B cell (primary cell): ENCODE measurements around the gene JARID2. TPM values are rescaled to one million over a fixed set of nuclear protein-coding genes. Genes with fewer than 3 reads are reported as not detected.

ENCODE experiments used
- ATAC-seq: fragments of 200-7000 bp; cut with Tn5 transposase; one replicate; pipeline ENCODE4 v1.10.0; 2021; ENCODE audit warnings: low read depth, mild to moderate bottlenecking, moderate number of reproducible peaks, moderate library complexity
- CTCF ChIA-PET: fragments of 350-600 bp; sonication (Branson Sonifier 250); formaldehyde crosslinking; loops from one replicate; lab custom pipeline; 2021; ENCODE audit warnings: antibody characterized with exemption, inconsistent platforms; lab: Charles Lee
- POLR2A ChIA-PET: fragments of 350-600 bp; sonication (Branson Sonifier 250); formaldehyde crosslinking; loops from one replicate; lab custom pipeline; 2021; ENCODE audit warnings: antibody characterized with exemption; lab: Charles Lee
- DNase-seq: peaks from one replicate; pipeline ENCODE4 v3.0.0; 2013
- H2AFZ ChIP-seq: 2 replicates; pipeline ENCODE4 v1.6.1; 2012; ENCODE audit warnings: mild to moderate bottlenecking, low read depth, low read length; ENCODE audit not compliant: insufficient read depth, poor library complexity, severe bottlenecking
- H3K27ac ChIP-seq, 2 donors: 1 replicate in 1 of 2; 2 replicates in 1 of 2; pipeline ENCODE4 v1.5.1; 2012 to 2013; ENCODE audit warnings: low read length in 2 of 2, mild to moderate bottlenecking in 2 of 2, moderate library complexity in 1 of 2
- H3K27me3 ChIP-seq, 4 experiments: fragments of 200-600 bp in 1 of 4; sonication (generic) in 1 of 4; replicated peaks in 1 of 4; 1 replicate in 2 of 4; 2 replicates in 2 of 4; pipeline versions ENCODE4 v1.6.1 to v1.7.0; 2013 to 2016; ENCODE audit warnings: low read length in 3 of 4, mild to moderate bottlenecking in 2 of 4, mixed read lengths in 1 of 4, moderate library complexity in 1 of 4; ENCODE audit not compliant: insufficient read depth in 4 of 4, control insufficient read depth in 3 of 4; ENCODE audit errors: control extremely low read depth in 1 of 4
- H3K36me3 ChIP-seq, 2 experiments: replicated peaks in 1 of 2; 1 replicate in 1 of 2; 2 replicates in 1 of 2; pipeline versions ENCODE4 v1.6.1 to v1.7.1; 2013; ENCODE audit warnings: low read length in 1 of 2; ENCODE audit not compliant: insufficient read depth in 2 of 2, control insufficient read depth in 1 of 2; ENCODE audit errors: control extremely low read depth in 1 of 2, extremely low read depth in 1 of 2
- H3K4me1 ChIP-seq, 2 donors: fragments of 200-600 bp in 1 of 2; sonication (generic) in 1 of 2; 1 replicate in 1 of 2; 2 replicates in 1 of 2; pipeline versions ENCODE4 v1.5.1 to v1.6.1; 2013 to 2017; ENCODE audit warnings: low read length in 2 of 2; ENCODE audit not compliant: control insufficient read depth in 2 of 2, insufficient read depth in 2 of 2
- H3K4me2 ChIP-seq: replicated peaks from 2 replicates; pipeline ENCODE3; 2012; ENCODE audit warnings: mild to moderate bottlenecking, low read depth, low read length; ENCODE audit not compliant: poor library complexity, severe bottlenecking
- H3K4me3 ChIP-seq, 5 experiments: fragments of 200-600 bp in 1 of 5; sonication (generic) in 1 of 5; 1 replicate in 3 of 5; 2 replicates in 2 of 5; pipeline versions ENCODE4 v1.5.1 to v1.7.0; 2011 to 2016; ENCODE audit warnings: low read length in 4 of 5, mild to moderate bottlenecking in 4 of 5, low read depth in 2 of 5, control low read depth in 1 of 5, moderate library complexity in 1 of 5; ENCODE audit not compliant: insufficient read depth in 1 of 5; ENCODE audit errors: control extremely low read depth in 1 of 5, extremely low read depth in 1 of 5
- H3K79me2 ChIP-seq: fragments of 200-600 bp; sonication (generic); one replicate; pipeline ENCODE4 v1.6.0; 2016; ENCODE audit warnings: low read length; ENCODE audit not compliant: control insufficient read depth, insufficient read depth
- H3K9ac ChIP-seq: fragments of 200-600 bp; sonication (generic); 2 replicates; pipeline ENCODE4 v1.6.1; 2017; ENCODE audit warnings: mild to moderate bottlenecking, low read length, moderate library complexity
- H3K9me3 ChIP-seq, 3 donors: one replicate each; pipeline versions ENCODE4 v1.6.1 to v1.7.1; 2013; ENCODE audit warnings: low read length in 2 of 3; ENCODE audit not compliant: control insufficient read depth in 2 of 3, insufficient read depth in 1 of 3; ENCODE audit errors: control extremely low read depth in 1 of 3
- H4K20me1 ChIP-seq: 2 replicates; pipeline ENCODE4 v1.6.0; 2012; ENCODE audit warnings: mild to moderate bottlenecking, low read length; ENCODE audit not compliant: insufficient read depth, control insufficient read depth, poor library complexity, severe bottlenecking
- H3K27ac Mint-ChIP-seq: one replicate; pipeline ENCODE4 v1.8.0; 2021; ENCODE audit warnings: mixed read lengths
- H3K27me3 Mint-ChIP-seq: one replicate; pipeline ENCODE4 v1.8.0; 2021; ENCODE audit warnings: mixed read lengths
- H3K4me1 Mint-ChIP-seq: one replicate; pipeline ENCODE4 v1.8.0; 2021; ENCODE audit warnings: mixed read lengths
- H3K4me3 Mint-ChIP-seq: one replicate; pipeline ENCODE4 v1.8.0; 2021; ENCODE audit warnings: mixed read lengths
- H3K9me3 Mint-ChIP-seq: one replicate; pipeline ENCODE4 v1.8.0; 2022; ENCODE audit warnings: mixed read lengths; ENCODE audit not compliant: insufficient read depth
- EZH2 ChIP-seq: IDR thresholded peaks from 2 replicates; pipeline ENCODE4 v1.6.1; 2012; ENCODE audit warnings: borderline replicate concordance, low read depth, mild to moderate bottlenecking, moderate library complexity, low read length; ENCODE audit not compliant: insufficient read depth, poor library complexity, severe bottlenecking
- WGBS: methylation state at CpG from one replicate; pipeline ENCODE4 v1.1.5; 2013; ENCODE audit warnings: missing lambda C conversion rate; ENCODE audit not compliant: insufficient coverage; 5-methylcytosine and 5-hydroxymethylcytosine counted together
- intact Hi-C: fragments of 100-400 bp; cut with micrococcal nuclease; formaldehyde crosslinking; loops from one replicate; pipeline ENCODE4 v1.10.0; 2022
- polyA plus RNA-seq: library from polyadenylated mRNA; depleted of rRNA; stranded (reverse); fragments of >200 nt; gene quantifications from 2 replicates; pipeline ENCODE4 v1.2.3, GENCODE V29; 2012
- total RNA-seq, 2 donors: library from RNA; stranded (reverse); fragments of 120-200 nt in 1 of 2; gene quantifications; 1 replicate in 1 of 2; 2 replicates in 1 of 2; pipeline versions ENCODE4 v1.2.3 to v1.2.4, GENCODE V29; 2013 to 2022
- TF ChIP-seq, protein P1 (sequence below): fragments of 200-600 bp; IDR thresholded peaks from one replicate; pipeline ENCODE4 v1.8.0; 2022; ENCODE audit warnings: antibody characterized with exemption, mild to moderate bottlenecking

The JARID2 gene
- total and polyA plus RNA-seq, 2 donors (not counting 1 experiment from before 2014, with no cell fraction given), result 11.0 to 58.1 TPM

DNA sequence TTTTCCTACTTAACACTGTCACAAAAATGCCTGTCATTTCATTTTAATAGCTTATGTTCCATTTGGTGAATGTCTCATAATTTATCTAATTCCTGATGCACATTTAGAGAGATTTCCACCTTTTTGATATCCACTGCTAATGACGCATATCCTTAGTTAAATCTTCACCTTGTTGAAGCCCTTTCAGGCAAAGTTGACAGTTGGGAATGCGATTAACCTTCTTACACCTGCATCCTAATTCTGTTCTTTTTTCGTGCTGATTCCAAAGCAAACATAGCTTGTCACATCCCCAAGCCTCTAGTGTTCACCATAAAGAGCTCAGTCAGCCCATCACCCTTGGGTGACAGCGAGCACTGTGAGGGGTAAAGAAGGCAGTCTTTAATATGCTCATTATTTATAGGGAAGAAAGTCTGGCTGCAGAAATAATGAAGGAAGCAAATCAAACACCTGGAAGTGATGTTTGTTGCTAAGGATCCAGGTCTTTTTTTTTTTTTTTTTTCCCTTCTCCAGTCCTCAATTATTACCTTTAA, 211.3 kb downstream of the JARID2 start:
- TF ChIP-seq, protein P1, sequence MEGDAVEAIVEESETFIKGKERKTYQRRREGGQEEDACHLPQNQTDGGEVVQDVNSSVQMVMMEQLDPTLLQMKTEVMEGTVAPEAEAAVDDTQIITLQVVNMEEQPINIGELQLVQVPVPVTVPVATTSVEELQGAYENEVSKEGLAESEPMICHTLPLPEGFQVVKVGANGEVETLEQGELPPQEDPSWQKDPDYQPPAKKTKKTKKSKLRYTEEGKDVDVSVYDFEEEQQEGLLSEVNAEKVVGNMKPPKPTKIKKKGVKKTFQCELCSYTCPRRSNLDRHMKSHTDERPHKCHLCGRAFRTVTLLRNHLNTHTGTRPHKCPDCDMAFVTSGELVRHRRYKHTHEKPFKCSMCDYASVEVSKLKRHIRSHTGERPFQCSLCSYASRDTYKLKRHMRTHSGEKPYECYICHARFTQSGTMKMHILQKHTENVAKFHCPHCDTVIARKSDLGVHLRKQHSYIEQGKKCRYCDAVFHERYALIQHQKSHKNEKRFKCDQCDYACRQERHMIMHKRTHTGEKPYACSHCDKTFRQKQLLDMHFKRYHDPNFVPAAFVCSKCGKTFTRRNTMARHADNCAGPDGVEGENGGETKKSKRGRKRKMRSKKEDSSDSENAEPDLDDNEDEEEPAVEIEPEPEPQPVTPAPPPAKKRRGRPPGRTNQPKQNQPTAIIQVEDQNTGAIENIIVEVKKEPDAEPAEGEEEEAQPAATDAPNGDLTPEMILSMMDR, result no peak
- no peak for TF ChIP-seq EZH2
- ChIA-PET POLR2A (interaction anchor here (0.6 to 0.7 kb wide), 2 partner anchors 139 to 621 kb away, joined by 4 to 12 read pairs; no protein-coding TSS in a partner anchor), CTCF (interaction anchor here (1.1 to 2.2 kb wide), 3 partner anchors 18 to 36 kb away, joined by 4 to 6 read pairs (median 5); no protein-coding TSS in a partner anchor)
- Histone ChIP-seq H3K36me3 (peaks cover 1 to 19% of the 10 kb centered on the region in 2 experiments), H3K9ac (no peak overlapping the region), H3K9me3 (no peaks in the 10 kb centered on the region), H3K79me2 (peaks cover 96% of the 10 kb centered on the region), H3K27me3 (no peaks in the 10 kb centered on the region), H2AFZ (no peak overlapping the region), H3K4me3 (no peak overlapping the region), H3K27ac (no peak overlapping the region), H3K4me2 (no peak overlapping the region), H3K4me1 (peaks cover 38 to 49% of the 10 kb centered on the region in 2 donors), H4K20me1 (no peaks in the 10 kb centered on the region)
- 100% methylated on average over 3 of the region's 4 CpGs for WGBS
- peak overlapping the region; percentile 15 for H3K27ac Mint-ChIP-seq
- H3K27me3 Mint-ChIP-seq, result no peaks in the 10 kb centered on the region
- intact Hi-C loops, result no loop called here
- no peaks in the 10 kb centered on the region for H3K9me3 Mint-ChIP-seq
- DNase-seq (no peak), ATAC-seq (no peak)
- peaks cover 77% of the 10 kb centered on the region for H3K4me1 Mint-ChIP-seq
- H3K4me3 Mint-ChIP-seq, result peak overlapping the region; percentile 21

DNA sequence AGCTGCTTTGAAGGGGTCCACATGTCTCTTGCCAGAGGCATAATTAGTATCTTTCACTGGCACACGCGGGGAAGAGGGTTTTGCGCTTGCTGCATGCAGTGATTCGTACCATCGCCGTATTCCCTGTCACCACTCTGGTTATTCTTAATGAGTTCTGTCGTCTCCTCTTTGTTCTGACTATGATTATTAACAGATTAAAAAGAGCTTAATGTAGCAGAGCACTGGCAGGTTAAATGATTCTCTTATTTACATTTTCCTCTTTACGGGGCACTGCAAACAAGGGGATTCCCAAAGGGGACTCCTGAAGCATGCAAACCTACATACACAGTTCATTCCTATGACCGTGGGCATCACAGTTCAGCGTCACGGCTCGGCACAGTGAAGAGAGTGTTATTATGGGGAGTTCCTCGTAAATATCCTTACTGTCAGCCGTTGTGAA, 212.2 kb downstream of the JARID2 start:
- peak overlapping the region; percentile 66 for H3K4me2 ChIP-seq
- WGBS, result 58% methylated on average over 4 of the region's 14 CpGs
- Mint-ChIP-seq H3K4me3 (peak overlapping the region; percentile 71), H3K27ac (peak overlapping the region; percentile 78), H3K4me1 (peaks cover 73% of the 10 kb centered on the region), H3K27me3 (no peaks in the 10 kb centered on the region), H3K9me3 (no peaks in the 10 kb centered on the region)
- POLR2A ChIA-PET, result interaction anchor here (0.6 to 0.7 kb wide), 2 partner anchors 19 to 140 kb away, joined by 4 to 12 read pairs; no protein-coding TSS in a partner anchor
- H3K27me3 ChIP-seq, result no peaks in the 10 kb centered on the region
- H3K4me1 ChIP-seq, result peaks cover 29 to 40% of the 10 kb centered on the region in 2 donors
- H3K9me3 ChIP-seq, result no peaks in the 10 kb centered on the region
- intact Hi-C loops, result no loop called here
- peaks cover 98% of the 10 kb centered on the region for H3K79me2 ChIP-seq
- H2AFZ ChIP-seq, result no peak overlapping the region
- peak; percentile 91 for ATAC-seq
- H3K27ac ChIP-seq, result peak overlapping the region; percentile 30 to 70
- peak overlapping the region; percentile 17 for H3K9ac ChIP-seq
- CTCF ChIA-PET, result interaction anchor here (1.4 to 2.2 kb wide), 3 partner anchors 15 to 37 kb away, joined by 4 to 6 read pairs (median 5); no protein-coding TSS in a partner anchor
- H3K36me3 ChIP-seq, result peaks cover 1 to 19% of the 10 kb centered on the region in 2 experiments
- no peak for TF ChIP-seq EZH2
- no peaks in the 10 kb centered on the region for H4K20me1 ChIP-seq
- DNase-seq, result peak; percentile 79
- peak overlapping the region in 2 of 5 experiments; percentile 2 to 20 for H3K4me3 ChIP-seq
